ENCODE results near the gene BIN2. TPM values are rescaled to one million over a fixed set of nuclear protein-coding genes. Genes with fewer than 3 reads are reported as not detected.
A peak's percentile ranks its signal among the peaks of the same experiment; 100 is the strongest.

BIN2 gene
- total RNA-seq, 1 experiment from 2014 or later = not detected

- ChIA-PET CTCF (interaction anchor here (0.7 to 2.4 kb wide), 3 partner anchors 32 to 82 kb away, joined by 3 to 10 read pairs (median 4); no protein-coding TSS in a partner anchor), POLR2A (ENCODE audit: unreplicated experiment) (interaction anchor here (0.6 kb wide), 1 partner anchor 881 kb away, joined by 3 read pairs; no protein-coding TSS in a partner anchor)
- Histone ChIP-seq H3F3A (ENCODE audit: insufficient read depth, low read depth) (peaks cover 31% of the 10 kb centered on the region), H3K79me2 (ENCODE audit: low read depth) (peaks cover 52% of the 10 kb centered on the region), H3K27me3 (ENCODE audit: insufficient read depth, low read depth) (no peaks in the 10 kb centered on the region), H4K20me1 (ENCODE audit: insufficient read depth) (no peaks in the 10 kb centered on the region), H3K27ac (peak overlapping the region; percentile 95), H3K4me3 (peak overlapping the region; percentile 91), H3K36me3 (ENCODE audit: low read depth) (peaks cover 15% of the 10 kb centered on the region), H3K4me1 (replicated peaks; ENCODE audit: insufficient read depth) (peaks cover 33% of the 10 kb centered on the region), H3K4me2 (peak overlapping the region; percentile 98), H2AFZ (peak overlapping the region; percentile 76), H3K9me3 (ENCODE audit: insufficient read depth, low read depth) (no peaks in the 10 kb centered on the region), H3K9me2 (ENCODE audit: insufficient read depth) (no peaks in the 10 kb centered on the region)
- BruUV-seq (replicated peaks) = TSS peak; percentile 43
- TF ChIP-seq EZH2 (IDR thresholded peaks at IDR 0.05; ENCODE audit: low read depth) (no peak), CTCF (conservative IDR thresholded peaks at IDR 0.05) (peak; percentile 60)
- peak; percentile 67 to 74 for DNase-seq
- intact Hi-C loops (cut with micrococcal nuclease; ENCODE audit: unreplicated experiment) = loop anchor here (1.0 to 5.0 kb wide), 2 partner anchors 58 to 72 kb away; no protein-coding TSS in a partner anchor
Observed at GRCh38 chr12:51269174-51270066, 54.6 kb downstream of the BIN2 start.

GRCh38 chr12:51265024-51265423 is 59.0 kb downstream of the BIN2 start:
- H3K36me3 ChIP-seq (ENCODE audit: low read depth) = peaks cover 27% of the 10 kb centered on the region
- H3K4me3 ChIP-seq = no peak overlapping the region
- intact Hi-C loops (cut with micrococcal nuclease; ENCODE audit: unreplicated experiment) = no loop called here
- H3K9me2 ChIP-seq (ENCODE audit: insufficient read depth) = no peaks in the 10 kb centered on the region
- no peak overlapping the region for H2AFZ ChIP-seq
- TF ChIP-seq EZH2 (IDR thresholded peaks at IDR 0.05; ENCODE audit: low read depth) (no peak), CTCF (conservative IDR thresholded peaks at IDR 0.05) (no peak)
- peaks cover 26% of the 10 kb centered on the region; the same call in 1 of the 2 replicates for H3K4me1 ChIP-seq (replicated peaks; ENCODE audit: insufficient read depth)
- CTCF ChIA-PET = no interaction called here
- no peaks in the 10 kb centered on the region for H3K9me3 ChIP-seq (ENCODE audit: insufficient read depth, low read depth)
- no peaks in the 10 kb centered on the region; the same call in 1 of the 2 replicates for H4K20me1 ChIP-seq (ENCODE audit: insufficient read depth)
- H3K4me2 ChIP-seq = no peak overlapping the region
- H3K27me3 ChIP-seq (ENCODE audit: insufficient read depth, low read depth) = no peaks in the 10 kb centered on the region
- no TSS peak for BruUV-seq (replicated peaks)
- H3F3A ChIP-seq (ENCODE audit: insufficient read depth, low read depth) = peaks cover 21% of the 10 kb centered on the region
- no peak for DNase-seq
- no peak overlapping the region for H3K27ac ChIP-seq
- POLR2A ChIA-PET (ENCODE audit: unreplicated experiment) = no interaction called here
- H3K79me2 ChIP-seq (ENCODE audit: low read depth) = peaks cover 75% of the 10 kb centered on the region

- Histone ChIP-seq H3F3A (ENCODE audit: insufficient read depth, low read depth) (peaks cover 18% of the 10 kb centered on the region), H3K4me2 (no peak overlapping the region), H3K27ac (no peak overlapping the region), H3K4me1 (replicated peaks; ENCODE audit: insufficient read depth) (peaks cover 26% of the 10 kb centered on the region; the same call in 1 of the 2 replicates), H3K4me3 (no peak overlapping the region), H2AFZ (no peak overlapping the region), H3K36me3 (ENCODE audit: low read depth) (peaks cover 27% of the 10 kb centered on the region), H3K27me3 (ENCODE audit: insufficient read depth, low read depth) (no peaks in the 10 kb centered on the region), H3K9me3 (ENCODE audit: insufficient read depth, low read depth) (no peaks in the 10 kb centered on the region), H3K9me2 (ENCODE audit: insufficient read depth) (no peaks in the 10 kb centered on the region), H3K79me2 (ENCODE audit: low read depth) (peaks cover 77% of the 10 kb centered on the region), H4K20me1 (ENCODE audit: insufficient read depth) (no peaks in the 10 kb centered on the region; the same call in 1 of the 2 replicates)
- TF ChIP-seq CTCF (conservative IDR thresholded peaks at IDR 0.05) = no peak
- no peak for TF ChIP-seq EZH2 (IDR thresholded peaks at IDR 0.05; ENCODE audit: low read depth)
- ChIA-PET POLR2A (ENCODE audit: unreplicated experiment) (no interaction called here), CTCF (no interaction called here)
- DNase-seq = no peak
- intact Hi-C loops (cut with micrococcal nuclease; ENCODE audit: unreplicated experiment) = no loop called here
- no TSS peak for BruUV-seq (replicated peaks)
Observed at GRCh38 chr12:51264297-51264696, 59.7 kb downstream of the BIN2 start.

All from PC-9 (cell line).